ENCODE results near the gene HOXA10. TPM values are rescaled to one million over a fixed set of nuclear protein-coding genes. Genes with fewer than 3 reads are reported as not detected.
A peak's percentile ranks its signal among the peaks of the same experiment; 100 is the strongest.

Gene HOXA10
- total RNA-seq, 6 experiments from 2014 or later = 38.9 to 43.5 (median 41.1) TPM

DNA sequence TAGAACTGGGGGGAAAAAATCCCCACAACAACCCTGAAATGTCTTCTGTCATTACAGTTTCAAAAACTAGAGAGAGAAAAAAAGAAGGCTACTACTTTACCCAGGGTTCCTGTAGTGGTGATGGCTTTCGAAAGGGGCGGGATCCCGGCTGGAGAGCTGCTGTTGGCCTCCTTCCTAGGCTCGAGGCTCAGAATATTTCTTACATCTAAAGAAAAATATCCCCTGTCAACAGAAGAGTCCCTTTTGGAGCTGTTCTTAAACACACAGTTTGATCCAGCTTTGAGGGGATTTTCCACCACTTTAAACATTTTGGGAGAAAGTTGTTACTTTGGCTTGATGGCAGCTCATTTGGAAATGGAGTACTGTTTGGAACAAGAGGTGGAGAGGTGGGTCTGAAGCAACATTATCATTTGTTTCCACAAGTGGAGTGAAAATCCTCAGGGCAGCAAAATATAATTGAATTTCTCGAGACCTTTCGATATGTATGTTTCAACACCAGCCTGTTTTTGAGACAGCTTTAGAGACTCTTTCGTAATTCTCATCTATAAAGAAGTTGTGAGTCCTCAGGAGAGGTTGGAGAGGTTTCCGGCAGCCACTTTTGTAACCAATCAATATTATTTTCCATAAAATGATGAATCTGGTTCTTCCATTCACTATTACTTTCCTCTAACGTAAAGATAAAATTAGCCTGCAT, 20.7 kb upstream of the HOXA10 start:
- H3K4me1 Mint-ChIP-seq (ENCODE audit: low read depth) = peaks cover 57% of the 10 kb centered on the region
- no peaks in the 10 kb centered on the region for H3K9me3 Mint-ChIP-seq
- no peak for DNase-seq
- peak overlapping the region; percentile 93 for H3K4me3 Mint-ChIP-seq
- TF ChIP-seq, protein P1, sequence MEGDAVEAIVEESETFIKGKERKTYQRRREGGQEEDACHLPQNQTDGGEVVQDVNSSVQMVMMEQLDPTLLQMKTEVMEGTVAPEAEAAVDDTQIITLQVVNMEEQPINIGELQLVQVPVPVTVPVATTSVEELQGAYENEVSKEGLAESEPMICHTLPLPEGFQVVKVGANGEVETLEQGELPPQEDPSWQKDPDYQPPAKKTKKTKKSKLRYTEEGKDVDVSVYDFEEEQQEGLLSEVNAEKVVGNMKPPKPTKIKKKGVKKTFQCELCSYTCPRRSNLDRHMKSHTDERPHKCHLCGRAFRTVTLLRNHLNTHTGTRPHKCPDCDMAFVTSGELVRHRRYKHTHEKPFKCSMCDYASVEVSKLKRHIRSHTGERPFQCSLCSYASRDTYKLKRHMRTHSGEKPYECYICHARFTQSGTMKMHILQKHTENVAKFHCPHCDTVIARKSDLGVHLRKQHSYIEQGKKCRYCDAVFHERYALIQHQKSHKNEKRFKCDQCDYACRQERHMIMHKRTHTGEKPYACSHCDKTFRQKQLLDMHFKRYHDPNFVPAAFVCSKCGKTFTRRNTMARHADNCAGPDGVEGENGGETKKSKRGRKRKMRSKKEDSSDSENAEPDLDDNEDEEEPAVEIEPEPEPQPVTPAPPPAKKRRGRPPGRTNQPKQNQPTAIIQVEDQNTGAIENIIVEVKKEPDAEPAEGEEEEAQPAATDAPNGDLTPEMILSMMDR (IDR thresholded peaks at IDR 0.05) = no peak
- H3K27ac Mint-ChIP-seq = peak overlapping the region; percentile 96
- peaks cover 2% of the 10 kb centered on the region for H3K27me3 Mint-ChIP-seq (ENCODE audit: insufficient read depth)
- peaks cover 56% of the 10 kb centered on the region for H3K36me3 Mint-ChIP-seq (ENCODE audit: low read depth)

DNA sequence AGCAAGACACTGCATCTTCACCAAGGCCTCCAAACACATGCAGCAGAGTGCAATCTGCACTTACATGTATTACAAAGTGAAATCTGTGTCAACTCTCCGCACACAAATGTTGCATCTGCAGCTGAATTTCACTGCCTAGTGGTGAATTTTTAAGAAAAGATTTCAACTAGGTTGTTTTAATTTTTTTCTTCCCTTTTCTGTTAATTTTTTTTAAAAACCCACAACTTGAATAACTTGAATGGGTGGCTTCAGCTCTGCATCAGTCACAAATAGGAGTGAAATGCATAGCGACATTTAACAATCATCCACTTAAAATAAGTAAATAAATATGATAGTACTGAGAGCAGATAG, 19.9 kb upstream of the HOXA10 start:
- no peak for DNase-seq
- H3K4me3 Mint-ChIP-seq = peak overlapping the region; percentile 93
- peak overlapping the region; percentile 96 for H3K27ac Mint-ChIP-seq
- TF ChIP-seq, protein P1 (IDR thresholded peaks at IDR 0.05) = peak; percentile 20; the same call in 1 of the 2 replicates
- peaks cover 55% of the 10 kb centered on the region for H3K36me3 Mint-ChIP-seq (ENCODE audit: low read depth)
- H3K9me3 Mint-ChIP-seq = no peaks in the 10 kb centered on the region
- H3K27me3 Mint-ChIP-seq (ENCODE audit: insufficient read depth) = peaks cover 2% of the 10 kb centered on the region
- peaks cover 65% of the 10 kb centered on the region for H3K4me1 Mint-ChIP-seq (ENCODE audit: low read depth)

DNA sequence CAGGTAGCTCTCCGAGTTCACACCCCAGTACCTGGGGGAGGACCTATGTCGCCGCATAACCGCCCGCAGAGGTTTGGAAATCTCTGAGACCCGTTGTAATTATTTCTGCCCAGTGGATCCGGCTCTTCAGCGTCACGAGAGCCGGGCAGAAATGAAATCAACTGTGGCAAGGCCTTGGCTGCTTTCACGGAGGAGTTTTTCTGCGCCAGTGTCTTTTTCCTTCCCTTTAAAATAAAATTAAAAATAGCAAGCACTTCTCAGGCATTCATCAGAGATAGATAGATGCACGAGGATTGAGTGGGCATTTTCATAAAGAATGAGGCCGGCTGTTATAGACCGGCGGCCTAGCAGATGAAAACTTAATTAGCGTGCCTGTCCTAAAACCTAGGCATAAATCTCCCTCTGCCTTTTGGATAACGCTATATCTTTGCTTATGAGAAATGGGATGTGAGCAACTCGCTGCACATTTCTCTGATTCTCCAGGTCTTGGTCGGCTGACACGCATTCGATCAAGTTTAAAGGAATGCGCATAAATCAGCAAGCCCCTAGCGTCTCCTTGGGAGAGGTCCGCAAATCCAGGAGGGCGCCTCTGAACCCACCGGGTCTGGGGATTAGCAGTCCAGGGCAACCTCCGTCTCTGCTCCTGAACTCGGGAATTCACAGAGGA, 19.3 kb upstream of the HOXA10 start:
- Mint-ChIP-seq H3K36me3 (ENCODE audit: low read depth) (peaks cover 54% of the 10 kb centered on the region), H3K27ac (peak overlapping the region; percentile 96), H3K9me3 (no peaks in the 10 kb centered on the region), H3K4me3 (peak overlapping the region; percentile 93), H3K4me1 (ENCODE audit: low read depth) (peaks cover 70% of the 10 kb centered on the region), H3K27me3 (ENCODE audit: insufficient read depth) (peaks cover 2% of the 10 kb centered on the region)
- DNase-seq = no peak
- TF ChIP-seq, protein P1 (IDR thresholded peaks at IDR 0.05) = no peak

DNA sequence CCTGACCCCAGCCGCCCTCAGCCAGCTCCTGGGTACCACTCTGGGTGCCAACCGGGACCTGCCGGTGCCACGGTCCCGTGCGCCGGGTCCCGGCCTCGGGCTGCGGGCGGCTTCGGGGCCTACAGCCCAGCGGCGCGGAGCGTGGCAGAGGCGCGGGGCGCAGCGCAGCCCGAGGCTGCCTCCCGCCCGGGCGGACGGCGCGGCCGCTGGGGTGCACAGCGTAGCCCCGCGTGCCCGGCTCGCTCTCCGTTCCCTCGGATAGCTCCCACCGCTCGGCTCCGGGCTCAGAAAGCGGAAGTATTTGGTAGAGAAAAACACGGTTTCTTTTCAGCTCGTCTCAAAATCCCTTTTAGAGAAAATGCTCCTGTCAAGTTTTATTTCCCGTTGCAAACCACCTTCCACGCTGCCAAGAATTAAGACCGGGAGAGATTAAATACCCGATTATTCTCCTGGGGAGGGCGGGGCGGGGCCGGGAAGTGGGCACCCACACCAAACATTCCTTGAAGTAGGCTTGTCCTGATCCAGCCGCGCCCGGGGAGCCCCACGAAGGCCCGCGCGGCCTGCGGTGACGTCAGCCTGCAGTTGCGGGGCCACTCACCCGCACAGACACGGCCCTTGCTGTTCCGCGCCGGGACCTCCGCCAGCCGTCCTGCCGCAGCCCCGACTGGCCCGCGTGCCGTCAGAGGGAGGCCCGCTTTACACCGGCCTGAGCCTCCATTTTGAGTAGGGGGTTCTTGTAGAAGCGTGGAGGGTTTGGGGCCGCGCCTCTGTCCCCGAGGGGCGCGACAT, 18.6 kb upstream of the HOXA10 start:
- no peaks in the 10 kb centered on the region for H3K9me3 Mint-ChIP-seq
- peak; percentile 73 for DNase-seq
- peaks cover 78% of the 10 kb centered on the region for H3K4me1 Mint-ChIP-seq (ENCODE audit: low read depth)
- peak overlapping the region; percentile 93 for H3K4me3 Mint-ChIP-seq
- H3K36me3 Mint-ChIP-seq (ENCODE audit: low read depth) = peaks cover 54% of the 10 kb centered on the region
- TF ChIP-seq, protein P1 (IDR thresholded peaks at IDR 0.05) = no peak
- peak overlapping the region; percentile 97 for H3K27ac Mint-ChIP-seq
- H3K27me3 Mint-ChIP-seq (ENCODE audit: insufficient read depth) = peaks cover 3% of the 10 kb centered on the region

DNA sequence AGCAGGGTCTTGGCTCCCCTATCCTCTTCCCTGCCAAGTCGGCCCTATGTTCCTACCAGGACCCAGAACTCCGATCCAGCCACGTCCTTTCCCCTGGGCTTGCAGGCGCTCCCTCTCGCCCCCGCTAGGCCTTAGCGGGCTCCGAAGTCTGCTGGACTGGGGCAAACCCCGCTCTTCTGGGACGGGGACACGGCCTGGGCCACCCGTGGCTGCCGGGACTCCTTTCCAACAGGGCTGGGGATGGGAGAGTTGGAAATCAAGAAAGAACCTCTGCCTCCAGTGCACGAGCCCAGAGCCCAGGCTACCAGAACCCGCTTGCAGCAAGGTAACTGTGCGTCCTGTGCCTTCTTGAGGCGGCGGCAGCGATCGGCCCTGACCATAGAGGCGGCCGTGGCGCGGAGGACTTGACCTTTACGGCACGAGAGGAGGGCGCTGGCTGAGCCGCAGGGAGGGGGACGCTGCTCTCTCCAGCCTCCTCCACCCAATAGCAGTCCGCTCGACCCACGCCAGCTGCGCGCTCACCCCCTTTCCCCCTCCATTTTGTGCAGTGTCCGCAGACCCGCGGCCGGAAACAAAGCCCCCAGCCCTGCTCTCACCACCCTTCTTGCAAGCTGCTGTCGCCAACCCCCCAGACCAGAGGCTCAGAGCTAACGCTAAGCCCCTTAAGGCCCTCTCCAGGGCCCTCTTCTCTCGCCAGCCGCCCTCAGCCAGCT, 17.9 kb upstream of the HOXA10 start:
- peak overlapping the region; percentile 93 for H3K4me3 Mint-ChIP-seq
- H3K27me3 Mint-ChIP-seq (ENCODE audit: insufficient read depth) = peaks cover 3% of the 10 kb centered on the region
- H3K9me3 Mint-ChIP-seq = no peaks in the 10 kb centered on the region
- H3K36me3 Mint-ChIP-seq (ENCODE audit: low read depth) = peaks cover 46% of the 10 kb centered on the region
- DNase-seq = no peak
- H3K27ac Mint-ChIP-seq = peak overlapping the region; percentile 97
- peaks cover 85% of the 10 kb centered on the region for H3K4me1 Mint-ChIP-seq (ENCODE audit: low read depth)
- TF ChIP-seq, protein P1 (IDR thresholded peaks at IDR 0.05) = no peak

Measured in HFFc6 (cell line).